ENCODE results near the gene DRG2. TPM values are rescaled to one million over a fixed set of nuclear protein-coding genes. Genes with fewer than 3 reads are reported as not detected.

Gene DRG2
- total and polyA plus RNA-seq, 2 of the 13 experiments (the other 11 are each of a cell fraction or from before 2014, with no cell fraction given), result 20.1 to 26.6 TPM

DNA sequence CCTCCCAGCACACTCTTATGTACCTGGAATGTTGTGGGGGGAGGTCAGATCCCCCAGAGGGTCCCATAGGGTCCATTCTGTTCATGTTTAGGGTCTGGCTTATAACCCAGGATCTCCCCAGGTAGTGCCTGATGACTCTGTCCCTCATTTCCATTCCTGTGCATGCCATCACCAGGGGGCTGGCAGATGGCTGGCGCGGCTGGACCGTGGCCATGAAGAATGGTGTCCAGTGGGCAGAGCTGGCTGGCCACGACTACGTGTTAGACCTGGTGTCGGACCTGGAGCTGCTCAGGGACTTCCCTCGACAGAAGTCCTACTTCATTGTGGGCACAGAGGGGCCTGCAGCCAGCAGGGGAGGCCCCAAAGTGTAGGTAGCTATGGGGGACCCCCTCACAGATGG lies 60.8 kb downstream of the DRG2 start:
- Histone ChIP-seq H3K4me3 (replicated peaks in 1 of 3; ENCODE audit: insufficient read depth in 1 of 3, low read depth in 2 of 3, low read length in 3 of 3) (no peak overlapping the region), H3K9ac (ENCODE audit: insufficient read depth, low read depth, low read length) (no peak overlapping the region), H3K27me3 (ENCODE audit: control insufficient read depth in 1 of 2, insufficient read depth in 2 of 2, low read length in 2 of 2) (peaks cover 5 to 18% of the 10 kb centered on the region in 2 experiments; a peak in 3 of 5 replicates), H3K36me3 (replicated peaks in 1 of 2; ENCODE audit: control insufficient read depth in 1 of 2, insufficient read depth in 2 of 2, low read length in 2 of 2) (no peaks in the 10 kb centered on the region), H3K27ac (ENCODE audit: extremely low read length, insufficient read depth, low read length) (no peak overlapping the region), H2AFZ (ENCODE audit: low read length) (no peak overlapping the region), H3K4me1 (ENCODE audit: insufficient read depth, low read length) (peaks cover 8% of the 10 kb centered on the region), H3K4me2 (ENCODE audit: low read depth, low read length) (no peak overlapping the region), H4K20me1 (ENCODE audit: insufficient read depth, low read length) (no peaks in the 10 kb centered on the region), H3K9me3 (ENCODE audit: low read length) (no peaks in the 10 kb centered on the region), H3K79me2 (ENCODE audit: insufficient read depth, low read length) (no peaks in the 10 kb centered on the region)
- ChIA-PET CTCF (ENCODE audit: low intra/inter-chr PET ratio, low total read pairs) (no interaction called here), POLR2A (interaction anchor here (1.1 kb wide), 1 partner anchor 11 kb away, joined by 3 read pairs; no protein-coding TSS in a partner anchor)
- ATAC-seq, result no peak
- WGBS (ENCODE audit: low lambda C conversion rate), result 27% methylated on average over 3 of the region's 7 CpGs
- intact Hi-C loops (cut with micrococcal nuclease; ENCODE audit: unreplicated experiment) (no loop called here), in situ Hi-C loops (cut with HindIII; ENCODE audit: extremely low pct_ligation_motif_present, low pct_unique_long_range_greater_than_20kb) (no loop called here)
- BruUV-seq (replicated peaks), result no TSS peak
- FAIRE-seq, result no peak
- TF ChIP-seq ZNF557 (CRISPR knock-in tag; IDR thresholded peaks at IDR 0.05), result no peak
- TF ChIP-seq ZNF567 (CRISPR knock-in tag; IDR thresholded peaks at IDR 0.05; ENCODE audit: borderline replicate concordance), result no peak
- no peak for TF ChIP-seq NR1H2 (CRISPR knock-in tag; IDR thresholded peaks at IDR 0.05; ENCODE audit: borderline replicate concordance, low read depth)
- no peak for TF ChIP-seq KAT2B (IDR thresholded peaks at IDR 0.05; ENCODE audit: borderline replicate concordance, low read depth, low read length)
- TF ChIP-seq, protein P1, sequence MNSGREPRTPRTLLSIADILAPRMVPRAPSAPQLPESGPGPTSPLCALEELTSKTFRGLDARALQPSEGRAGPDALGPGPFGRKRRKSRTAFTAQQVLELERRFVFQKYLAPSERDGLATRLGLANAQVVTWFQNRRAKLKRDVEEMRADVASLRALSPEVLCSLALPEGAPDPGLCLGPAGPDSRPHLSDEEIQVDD (CRISPR knock-in tag; IDR thresholded peaks at IDR 0.05; ENCODE audit: borderline replicate concordance), result no peak
- no peak for TF ChIP-seq THAP11 (CRISPR knock-in tag; IDR thresholded peaks at IDR 0.05)
- no peak for TF ChIP-seq ZNF430 (CRISPR knock-in tag; IDR thresholded peaks at IDR 0.05)
- TF ChIP-seq ZNF616 (CRISPR knock-in tag; IDR thresholded peaks at IDR 0.05; ENCODE audit: low read depth), result no peak
- TF ChIP-seq RBFOX2 (IDR thresholded peaks at IDR 0.05; ENCODE audit: low read depth, low read length), result no peak
- TF ChIP-seq, protein P2, sequence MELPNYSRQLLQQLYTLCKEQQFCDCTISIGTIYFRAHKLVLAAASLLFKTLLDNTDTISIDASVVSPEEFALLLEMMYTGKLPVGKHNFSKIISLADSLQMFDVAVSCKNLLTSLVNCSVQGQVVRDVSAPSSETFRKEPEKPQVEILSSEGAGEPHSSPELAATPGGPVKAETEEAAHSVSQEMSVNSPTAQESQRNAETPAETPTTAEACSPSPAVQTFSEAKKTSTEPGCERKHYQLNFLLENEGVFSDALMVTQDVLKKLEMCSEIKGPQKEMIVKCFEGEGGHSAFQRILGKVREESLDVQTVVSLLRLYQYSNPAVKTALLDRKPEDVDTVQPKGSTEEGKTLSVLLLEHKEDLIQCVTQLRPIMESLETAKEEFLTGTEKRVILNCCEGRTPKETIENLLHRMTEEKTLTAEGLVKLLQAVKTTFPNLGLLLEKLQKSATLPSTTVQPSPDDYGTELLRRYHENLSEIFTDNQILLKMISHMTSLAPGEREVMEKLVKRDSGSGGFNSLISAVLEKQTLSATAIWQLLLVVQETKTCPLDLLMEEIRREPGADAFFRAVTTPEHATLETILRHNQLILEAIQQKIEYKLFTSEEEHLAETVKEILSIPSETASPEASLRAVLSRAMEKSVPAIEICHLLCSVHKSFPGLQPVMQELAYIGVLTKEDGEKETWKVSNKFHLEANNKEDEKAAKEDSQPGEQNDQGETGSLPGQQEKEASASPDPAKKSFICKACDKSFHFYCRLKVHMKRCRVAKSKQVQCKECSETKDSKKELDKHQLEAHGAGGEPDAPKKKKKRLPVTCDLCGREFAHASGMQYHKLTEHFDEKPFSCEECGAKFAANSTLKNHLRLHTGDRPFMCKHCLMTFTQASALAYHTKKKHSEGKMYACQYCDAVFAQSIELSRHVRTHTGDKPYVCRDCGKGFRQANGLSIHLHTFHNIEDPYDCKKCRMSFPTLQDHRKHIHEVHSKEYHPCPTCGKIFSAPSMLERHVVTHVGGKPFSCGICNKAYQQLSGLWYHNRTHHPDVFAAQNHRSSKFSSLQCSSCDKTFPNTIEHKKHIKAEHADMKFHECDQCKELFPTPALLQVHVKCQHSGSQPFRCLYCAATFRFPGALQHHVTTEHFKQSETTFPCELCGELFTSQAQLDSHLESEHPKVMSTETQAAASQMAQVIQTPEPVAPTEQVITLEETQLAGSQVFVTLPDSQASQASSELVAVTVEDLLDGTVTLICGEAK (IDR thresholded peaks at IDR 0.05), result no peak
- TF ChIP-seq, protein P2 (CRISPR knock-in tag; IDR thresholded peaks at IDR 0.05), result no peak
- TF ChIP-seq, protein P3, sequence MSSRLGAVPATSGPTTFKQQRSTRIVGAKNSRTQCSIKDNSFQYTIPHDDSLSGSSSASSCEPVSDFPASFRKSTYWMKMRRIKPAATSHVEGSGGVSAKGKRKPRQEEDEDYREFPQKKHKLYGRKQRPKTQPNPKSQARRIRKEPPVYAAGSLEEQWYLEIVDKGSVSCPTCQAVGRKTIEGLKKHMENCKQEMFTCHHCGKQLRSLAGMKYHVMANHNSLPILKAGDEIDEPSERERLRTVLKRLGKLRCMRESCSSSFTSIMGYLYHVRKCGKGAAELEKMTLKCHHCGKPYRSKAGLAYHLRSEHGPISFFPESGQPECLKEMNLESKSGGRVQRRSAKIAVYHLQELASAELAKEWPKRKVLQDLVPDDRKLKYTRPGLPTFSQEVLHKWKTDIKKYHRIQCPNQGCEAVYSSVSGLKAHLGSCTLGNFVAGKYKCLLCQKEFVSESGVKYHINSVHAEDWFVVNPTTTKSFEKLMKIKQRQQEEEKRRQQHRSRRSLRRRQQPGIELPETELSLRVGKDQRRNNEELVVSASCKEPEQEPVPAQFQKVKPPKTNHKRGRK (CRISPR knock-in tag; IDR thresholded peaks at IDR 0.05), result no peak
- no peak for TF ChIP-seq GTF2F1 (IDR thresholded peaks at IDR 0.05; ENCODE audit: low read length)
- TF ChIP-seq ZSCAN29 (CRISPR knock-in tag; conservative IDR thresholded peaks at IDR 0.05), result no peak
- TF ChIP-seq CENPT (CRISPR knock-in tag; IDR thresholded peaks at IDR 0.05; ENCODE audit: low read depth), result no peak
- no peak for DNase-seq (ENCODE audit: low spot score)

Measured in HepG2 (cell line).